Liver (tissue), 2 donors: Measurements from ENCODE around the gene SLC36A4.

Source experiments
- RAD21 ChIP-seq, 2 donors: IDR thresholded peaks; 2 replicates each; pipeline ENCODE4 v1.6.1; 2016; ENCODE audit warnings: antibody characterized with exemption in 2 of 2, mild to moderate bottlenecking in 2 of 2
- TF ChIP-seq, protein P1 (sequence below): IDR thresholded peaks from 2 replicates; pipeline ENCODE4 v1.6.1; 2016; ENCODE audit warnings: antibody characterized with exemption
- donor health status: healthy.

DNA sequence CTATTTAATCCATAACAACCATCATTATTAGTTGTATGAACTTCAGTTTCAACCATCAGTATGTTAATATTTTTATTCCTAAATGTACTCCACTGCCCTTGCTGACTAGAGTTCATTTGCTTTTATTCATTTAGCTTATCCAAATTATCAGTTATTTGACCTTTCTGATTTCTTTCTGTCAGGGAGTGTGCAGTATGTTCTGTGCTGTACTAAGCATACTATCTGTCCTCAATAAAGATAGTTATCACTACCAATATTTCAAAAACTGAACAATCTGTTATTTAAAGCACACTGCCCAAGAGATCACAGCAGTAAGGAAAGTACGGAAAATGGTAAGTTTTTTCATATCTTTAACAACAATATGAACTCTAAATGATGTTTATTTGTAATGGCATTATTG lies 8.3 kb downstream of the SLC36A4 start:
- TF ChIP-seq, protein P1, sequence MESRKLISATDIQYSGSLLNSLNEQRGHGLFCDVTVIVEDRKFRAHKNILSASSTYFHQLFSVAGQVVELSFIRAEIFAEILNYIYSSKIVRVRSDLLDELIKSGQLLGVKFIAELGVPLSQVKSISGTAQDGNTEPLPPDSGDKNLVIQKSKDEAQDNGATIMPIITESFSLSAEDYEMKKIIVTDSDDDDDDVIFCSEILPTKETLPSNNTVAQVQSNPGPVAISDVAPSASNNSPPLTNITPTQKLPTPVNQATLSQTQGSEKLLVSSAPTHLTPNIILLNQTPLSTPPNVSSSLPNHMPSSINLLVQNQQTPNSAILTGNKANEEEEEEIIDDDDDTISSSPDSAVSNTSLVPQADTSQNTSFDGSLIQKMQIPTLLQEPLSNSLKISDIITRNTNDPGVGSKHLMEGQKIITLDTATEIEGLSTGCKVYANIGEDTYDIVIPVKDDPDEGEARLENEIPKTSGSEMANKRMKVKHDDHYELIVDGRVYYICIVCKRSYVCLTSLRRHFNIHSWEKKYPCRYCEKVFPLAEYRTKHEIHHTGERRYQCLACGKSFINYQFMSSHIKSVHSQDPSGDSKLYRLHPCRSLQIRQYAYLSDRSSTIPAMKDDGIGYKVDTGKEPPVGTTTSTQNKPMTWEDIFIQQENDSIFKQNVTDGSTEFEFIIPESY = no peak
- no peak for TF ChIP-seq RAD21 (IDR thresholded peaks at IDR 0.05)
